ENCODE measurements around the gene LIPC.

The LIPC gene

DNA sequence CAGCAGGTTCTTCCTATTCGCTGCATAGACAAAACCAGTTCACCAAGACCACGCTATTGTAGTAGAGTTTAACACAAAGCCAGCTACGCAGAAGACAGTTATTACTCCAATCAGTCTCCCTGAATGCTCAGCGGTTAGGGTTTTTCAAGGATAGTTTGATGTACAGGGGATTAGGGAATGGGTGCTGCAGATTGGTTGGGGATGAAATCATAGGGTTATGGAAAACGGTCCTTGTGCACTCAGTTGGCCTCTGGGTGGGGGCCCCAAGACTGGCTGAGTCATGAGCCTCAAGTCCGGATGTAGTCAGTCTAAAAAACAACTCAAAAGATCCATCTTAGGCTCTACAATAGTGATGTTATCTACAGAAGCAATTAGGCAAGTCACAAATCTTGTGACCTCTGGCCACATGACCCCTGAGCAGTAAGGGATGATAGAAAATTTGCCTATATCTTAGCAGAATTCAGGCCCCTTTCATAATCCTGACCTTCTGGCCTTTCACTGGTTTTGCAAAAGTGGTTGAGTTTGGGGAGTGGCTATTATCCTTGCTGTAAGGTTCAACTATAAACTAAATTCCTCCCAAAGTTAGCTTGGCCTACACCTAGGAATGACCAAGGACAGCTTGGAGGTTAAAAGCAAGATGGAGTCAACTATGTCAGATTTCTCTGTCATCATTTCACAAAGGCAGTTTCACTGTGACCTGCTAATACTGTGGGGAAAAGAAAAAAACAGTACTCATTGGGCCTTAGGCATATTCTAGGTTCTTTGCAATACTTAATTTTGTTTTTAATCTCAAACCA lies 57.7 kb downstream of the LIPC start:
- ChIA-PET CTCF (no interaction called here), POLR2A (no interaction called here)
- no peak for TF ChIP-seq CTCF (IDR thresholded peaks at IDR 0.05; ENCODE audit: insufficient read depth, low read length, missing control alignments)
- no peak overlapping the region for H3K4me3 ChIP-seq (ENCODE audit: low read depth, low read length)
- no peak for DNase-seq (ENCODE audit: low read depth, low spot score)

DNA sequence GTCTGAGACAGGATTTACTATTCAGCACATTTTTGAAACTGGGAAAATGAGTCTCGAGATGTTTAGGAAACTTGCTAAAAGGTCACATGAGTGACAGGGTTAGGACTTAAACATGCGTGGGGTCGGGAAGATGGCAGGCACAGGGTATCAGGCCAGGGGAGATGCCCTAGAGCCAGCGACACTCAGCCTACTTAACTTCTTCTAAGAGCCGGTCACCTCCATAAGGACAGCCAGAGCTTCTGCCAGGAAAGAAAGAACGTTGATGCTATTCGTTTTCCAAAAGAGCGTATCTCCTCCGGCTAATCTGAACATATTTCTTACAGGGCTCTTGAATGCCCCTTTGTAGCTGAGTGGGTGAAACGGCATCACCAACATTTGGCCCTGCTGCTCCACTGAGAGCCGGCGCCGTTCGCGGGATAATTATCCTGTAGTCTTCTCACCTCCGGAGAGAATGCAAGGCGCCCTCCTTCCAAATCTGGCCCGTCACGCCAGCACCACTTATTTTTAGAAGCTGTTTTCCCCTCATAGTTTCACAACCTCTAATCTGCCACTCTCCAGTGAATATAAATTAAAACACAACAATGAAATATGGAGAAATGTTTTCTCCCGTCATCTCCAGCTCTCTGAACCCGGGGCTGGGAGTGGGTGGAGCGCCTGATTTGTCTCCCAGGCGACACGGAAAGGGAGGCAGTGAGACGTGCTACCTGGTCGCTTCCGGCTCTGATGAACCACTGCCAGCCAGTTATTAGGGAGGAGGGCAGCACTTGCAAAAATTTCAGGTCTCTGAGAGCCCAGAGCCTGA lies 58.5 kb downstream of the LIPC start:
- ChIA-PET CTCF (interaction anchor here (1.6 kb wide), 1 partner anchor 12 kb away, joined by 5 read pairs; no protein-coding TSS in a partner anchor), POLR2A (no interaction called here)
- DNase-seq (ENCODE audit: low read depth, low spot score): no peak
- TF ChIP-seq CTCF (IDR thresholded peaks at IDR 0.05; ENCODE audit: insufficient read depth, low read length, missing control alignments): no peak
- H3K4me3 ChIP-seq (ENCODE audit: low read depth, low read length): no peak overlapping the region

DNA sequence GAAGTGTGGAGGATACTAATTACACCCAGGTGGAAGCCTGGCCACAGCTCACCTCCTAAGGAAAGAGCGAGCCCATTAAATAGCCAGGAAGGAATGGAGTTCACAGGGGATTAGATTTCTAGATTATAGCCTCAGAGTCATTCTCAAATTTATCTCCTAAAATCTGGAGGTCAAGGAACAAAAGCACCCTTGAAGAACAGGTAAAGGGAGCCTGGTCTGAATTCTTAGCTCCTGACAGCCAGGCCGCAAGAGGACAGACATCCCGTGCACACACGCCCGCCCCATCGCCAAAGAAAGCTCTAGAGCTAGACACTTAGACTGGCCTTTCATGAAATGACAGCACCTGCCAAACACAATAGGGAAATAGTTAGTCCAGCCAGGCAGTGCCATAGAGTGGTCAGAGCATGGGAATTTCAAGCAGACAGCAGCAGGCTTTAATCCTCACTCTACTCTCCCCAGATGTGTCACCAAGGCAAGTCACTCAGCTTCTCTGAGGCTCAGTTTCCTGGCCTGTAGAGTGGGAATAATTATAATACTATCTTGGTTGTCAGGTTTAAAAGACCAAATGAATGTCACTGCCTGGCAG lies 59.2 kb downstream of the LIPC start:
- no peak for DNase-seq (ENCODE audit: low read depth, low spot score)
- H3K4me3 ChIP-seq (ENCODE audit: low read depth, low read length): no peak overlapping the region
- POLR2A ChIA-PET: no interaction called here
- no peak for TF ChIP-seq CTCF (IDR thresholded peaks at IDR 0.05; ENCODE audit: insufficient read depth, low read length, missing control alignments)
- CTCF ChIA-PET: interaction anchor here (1.3 to 1.6 kb wide), 3 partner anchors 11 to 264 kb away, joined by 3 to 5 read pairs (median 3); no protein-coding TSS in a partner anchor

DNA sequence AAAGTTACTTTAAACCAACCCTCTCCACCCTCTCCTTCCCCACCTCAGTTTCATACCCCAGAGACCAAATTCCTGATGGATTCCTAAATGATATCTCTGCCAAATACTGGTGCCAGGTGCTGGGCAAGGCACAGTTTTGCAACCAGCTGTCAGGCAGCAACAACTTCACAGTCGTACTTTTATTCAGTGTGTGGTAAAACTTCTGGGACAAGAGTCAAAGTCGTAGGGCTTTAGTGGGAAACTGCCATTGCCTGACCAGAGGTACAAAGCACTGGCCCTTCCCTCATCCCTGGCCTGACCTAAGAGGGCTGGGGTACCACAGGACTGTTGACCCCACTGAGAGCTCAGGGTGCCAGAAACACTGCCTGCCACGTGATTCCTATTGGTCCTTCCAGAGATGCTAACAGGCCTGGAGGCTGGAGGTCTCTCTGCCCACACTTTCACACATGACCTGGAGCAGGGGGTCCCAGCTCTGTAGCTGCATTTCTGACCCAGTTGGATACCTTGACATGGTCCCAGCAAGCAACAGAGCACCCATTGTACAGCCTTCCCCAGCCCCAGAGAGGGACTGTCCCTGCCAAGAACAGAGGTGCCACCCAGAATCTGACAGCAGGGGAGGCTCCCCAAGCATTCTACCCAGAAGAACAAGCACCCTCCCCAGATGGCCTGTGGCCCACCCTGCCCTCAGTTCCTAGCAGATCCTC lies 59.9 kb downstream of the LIPC start:
- no peak for TF ChIP-seq CTCF (IDR thresholded peaks at IDR 0.05; ENCODE audit: insufficient read depth, low read length, missing control alignments)
- H3K4me3 ChIP-seq (ENCODE audit: low read depth, low read length): no peak overlapping the region
- POLR2A ChIA-PET: no interaction called here
- no peak for DNase-seq (ENCODE audit: low read depth, low spot score)
- CTCF ChIA-PET: interaction anchor here (1.3 to 1.6 kb wide), 3 partner anchors 11 to 265 kb away, joined by 3 to 5 read pairs (median 3); no protein-coding TSS in a partner anchor

GRCh38 chr15:58492661-58493397 lies 61.0 kb downstream of the LIPC start:
- DNase-seq (ENCODE audit: low read depth, low spot score): no peak
- POLR2A ChIA-PET: no interaction called here
- TF ChIP-seq CTCF (IDR thresholded peaks at IDR 0.05; ENCODE audit: insufficient read depth, low read length, missing control alignments): no peak
- CTCF ChIA-PET: interaction anchor here (0.8 to 1.5 kb wide), 3 partner anchors 10 to 57 kb away, joined by 3 to 4 read pairs (median 3); no protein-coding TSS in a partner anchor
- H3K4me3 ChIP-seq (ENCODE audit: low read depth, low read length): no peak overlapping the region

All from AG04449 (cell line).